ENCODE measurements around the gene LRRC23. TPM values are rescaled to one million over a fixed set of nuclear protein-coding genes. Genes with fewer than 3 reads are reported as not detected.

The LRRC23 gene
- total and polyA plus RNA-seq, 2 of the 13 experiments (the other 11 are each of a cell fraction or from before 2014, with no cell fraction given): 6.0 to 7.8 TPM

GRCh38 chr12:6914246-6914946, 9.8 kb downstream of the LRRC23 start, which contains the start of gene ENO2 (continued):
- peak in 1 of 2 experiments; percentile 68; a peak in 2 of 4 replicates for TF ChIP-seq POLR2A (IDR thresholded peaks at IDR 0.05; ENCODE audit: insufficient read depth in 1 of 2, low read depth in 2 of 2, low read length in 2 of 2)
- peak; percentile 77 for TF ChIP-seq RBFOX2 (IDR thresholded peaks at IDR 0.05; ENCODE audit: low read depth, low read length)
- TF ChIP-seq ZKSCAN1 (IDR thresholded peaks at IDR 0.05; ENCODE audit: low read length): no peak
- TF ChIP-seq ZNF30 (CRISPR knock-in tag; IDR thresholded peaks at IDR 0.05): no peak
- peak; percentile 41; the same call in 1 of the 2 replicates for TF ChIP-seq NAIF1 (CRISPR knock-in tag; IDR thresholded peaks at IDR 0.05; ENCODE audit: borderline replicate concordance)
- 0 out of 2 replicates have a peak, but pooled peaks have one; percentile 5 for TF ChIP-seq ZNF350 (CRISPR knock-in tag; IDR thresholded peaks at IDR 0.05; ENCODE audit: borderline replicate concordance, low read depth)
- peak; percentile 20; the same call in 1 of the 2 replicates for TF ChIP-seq GMEB1 (CRISPR knock-in tag; IDR thresholded peaks at IDR 0.05; ENCODE audit: borderline replicate concordance)
- TF ChIP-seq PHF8 (CRISPR knock-in tag; IDR thresholded peaks at IDR 0.05): peak; percentile 45
- TF ChIP-seq SOX5 (CRISPR knock-in tag; IDR thresholded peaks at IDR 0.05; ENCODE audit: borderline replicate concordance): no peak
- no peak for TF ChIP-seq HNF4G (IDR thresholded peaks at IDR 0.05; ENCODE audit: borderline replicate concordance, low read depth, low read length)
- TF ChIP-seq HNF4G (CRISPR knock-in tag; IDR thresholded peaks at IDR 0.05; ENCODE audit: borderline replicate concordance, low read depth): 0 out of 2 replicates have a peak, but pooled peaks have one; percentile 18
